HG03354 (cell line): ENCODE results near the gene GALNT2.

Experiments used
- ATAC-seq: cut with Tn5 transposase; IDR thresholded peaks from one replicate; pipeline ENCODE4 v1.9.1; 2021; ENCODE audit warnings: mild to moderate bottlenecking; ENCODE audit not compliant: unreplicated experiment, poor library complexity, severe bottlenecking

GALNT2 gene

DNA sequence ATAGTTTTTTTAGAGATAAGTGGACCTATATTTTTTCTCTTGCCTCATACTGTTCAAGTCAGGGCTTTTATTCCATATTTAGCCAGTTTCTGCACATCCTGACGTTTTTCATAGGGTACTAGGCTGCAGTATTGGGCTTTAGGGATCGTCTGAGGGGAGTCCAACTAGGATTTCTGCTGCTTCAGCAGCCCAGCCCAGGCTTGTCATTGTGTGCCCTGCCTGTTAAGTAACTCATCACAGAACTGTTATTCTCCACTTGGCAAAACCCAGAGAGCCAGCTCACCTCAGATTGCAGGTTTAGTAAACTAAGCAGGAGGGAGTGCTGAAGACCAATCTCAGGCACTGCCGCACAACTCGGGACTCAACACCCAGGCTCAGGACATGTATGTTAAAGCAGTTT, 2.8 kb downstream of the GALNT2 start:
- no peak for ATAC-seq

- no peak for ATAC-seq
Observed at GRCh38 chr1:230070321-230071208, 3.5 kb downstream of the GALNT2 start.

GRCh38 chr1:230071316-230071715, 4.3 kb downstream of the GALNT2 start:
- ATAC-seq: no peak

- ATAC-seq: no peak
Observed at GRCh38 chr1:230072296-230072695, 5.3 kb downstream of the GALNT2 start.

- ATAC-seq: no peak
Observed at GRCh38 chr1:230072866-230073265, 5.8 kb downstream of the GALNT2 start.

GRCh38 chr1:230073371-230074035, 6.5 kb downstream of the GALNT2 start:
- ATAC-seq: no peak

- no peak for ATAC-seq
Observed at GRCh38 chr1:230074270-230074669, 7.2 kb downstream of the GALNT2 start.

DNA sequence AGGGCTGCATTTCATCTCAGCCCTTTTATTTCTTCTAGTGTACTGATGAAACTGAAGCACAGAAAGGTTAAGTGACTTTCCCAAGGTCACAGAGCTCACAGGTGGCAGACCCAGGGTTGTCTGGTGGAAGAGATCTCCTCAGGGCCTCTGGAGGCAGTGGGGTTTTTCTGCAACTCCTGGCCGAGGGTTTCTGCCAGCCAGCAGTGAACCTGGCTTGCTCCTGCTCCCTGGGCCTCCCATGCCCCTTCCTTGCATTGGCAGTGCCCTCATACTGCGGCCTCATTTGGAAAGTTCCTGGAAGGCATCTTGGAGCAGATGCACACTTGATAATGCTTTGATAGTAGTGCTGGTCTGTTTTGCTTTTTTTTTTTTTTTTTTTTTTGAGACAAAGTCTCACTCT, 7.7 kb downstream of the GALNT2 start:
- no peak for ATAC-seq

- ATAC-seq: no peak
Observed at GRCh38 chr1:230076121-230076520, 9.1 kb downstream of the GALNT2 start.

DNA sequence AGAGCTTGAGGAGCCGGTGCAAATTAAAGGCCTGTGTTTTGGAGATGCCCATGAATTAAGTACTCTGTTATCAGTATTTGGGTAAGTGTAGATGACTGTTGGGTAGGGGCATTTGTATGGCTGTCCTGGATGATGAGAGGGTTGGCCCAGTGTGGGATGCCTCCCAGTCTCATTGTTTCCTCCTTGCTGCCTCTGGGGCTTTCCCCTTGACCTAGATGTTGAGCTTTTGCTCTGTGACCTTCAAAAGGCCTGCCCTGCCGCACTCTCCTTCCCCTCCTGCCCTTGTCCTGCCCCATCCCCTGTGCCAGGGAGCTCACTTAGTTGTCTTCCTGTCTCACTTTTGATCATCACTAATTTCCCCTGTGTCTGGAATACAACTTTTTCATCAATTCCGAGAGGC, 10.0 kb downstream of the GALNT2 start:
- ATAC-seq: no peak

- ATAC-seq: no peak
Observed at GRCh38 chr1:230077436-230078213, 10.6 kb downstream of the GALNT2 start.

- ATAC-seq: no peak
Observed at GRCh38 chr1:230079199-230080024, 12.4 kb downstream of the GALNT2 start.

DNA sequence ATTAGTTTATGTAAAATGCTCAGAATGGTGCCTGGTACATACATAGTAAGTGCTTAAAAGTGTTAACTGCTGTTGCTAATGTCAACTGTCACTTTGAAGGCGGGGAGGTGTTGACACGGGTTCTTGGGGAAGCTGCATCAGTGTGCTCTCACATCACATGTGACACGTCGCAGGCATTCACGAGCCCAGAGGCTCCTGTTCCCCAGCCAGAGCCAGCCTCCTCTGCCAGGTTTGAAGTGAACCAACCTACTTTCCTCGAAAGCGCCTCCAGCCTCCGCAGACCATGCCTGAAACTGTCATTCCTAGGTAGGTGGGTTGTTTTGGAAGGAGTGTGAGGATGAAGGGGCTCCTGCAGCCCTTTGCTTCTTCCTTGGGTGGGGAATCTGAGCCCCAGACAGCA, 13.8 kb downstream of the GALNT2 start:
- ATAC-seq: no peak

DNA sequence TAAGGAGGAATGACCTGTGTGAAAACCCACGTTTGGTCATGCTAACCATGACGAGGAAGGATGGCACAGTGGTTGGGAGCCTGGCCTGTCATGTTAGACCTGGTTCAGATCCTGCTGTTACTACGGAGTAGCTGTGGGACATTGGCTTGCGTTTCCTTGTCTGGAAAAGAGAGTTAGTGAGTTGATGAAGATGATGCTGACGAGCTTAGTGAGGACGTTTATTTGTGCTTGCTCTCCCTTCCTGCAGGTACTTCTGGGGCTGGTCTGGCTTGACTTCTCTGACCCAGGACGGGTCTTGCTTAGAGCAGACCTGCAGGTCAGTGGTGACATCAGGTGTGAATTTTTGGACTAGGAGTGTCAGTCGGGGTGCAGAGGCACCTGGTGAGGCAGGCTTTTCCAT, 14.7 kb downstream of the GALNT2 start:
- no peak for ATAC-seq

DNA sequence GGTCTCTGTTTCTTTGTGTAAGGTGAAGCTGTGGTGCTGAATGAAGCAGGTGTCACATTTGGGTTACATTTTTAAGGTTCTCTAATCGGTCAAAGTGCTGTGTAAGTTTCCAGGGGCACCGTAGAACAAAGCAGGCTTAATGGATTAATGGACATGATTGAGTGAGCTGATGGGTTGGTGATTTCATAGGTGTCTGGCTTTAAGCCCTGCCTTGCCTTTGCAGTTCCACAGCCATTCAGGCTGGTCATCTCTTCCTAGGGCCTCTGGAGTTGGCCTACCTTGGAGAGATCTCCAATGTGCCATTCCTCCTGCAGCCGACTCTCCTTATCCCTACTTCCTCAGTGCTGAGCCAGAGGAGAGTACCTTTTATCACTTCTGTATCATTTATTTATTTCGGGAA, 15.2 kb downstream of the GALNT2 start:
- ATAC-seq: no peak

GRCh38 chr1:230083053-230083452, 16.0 kb downstream of the GALNT2 start:
- ATAC-seq: no peak

DNA sequence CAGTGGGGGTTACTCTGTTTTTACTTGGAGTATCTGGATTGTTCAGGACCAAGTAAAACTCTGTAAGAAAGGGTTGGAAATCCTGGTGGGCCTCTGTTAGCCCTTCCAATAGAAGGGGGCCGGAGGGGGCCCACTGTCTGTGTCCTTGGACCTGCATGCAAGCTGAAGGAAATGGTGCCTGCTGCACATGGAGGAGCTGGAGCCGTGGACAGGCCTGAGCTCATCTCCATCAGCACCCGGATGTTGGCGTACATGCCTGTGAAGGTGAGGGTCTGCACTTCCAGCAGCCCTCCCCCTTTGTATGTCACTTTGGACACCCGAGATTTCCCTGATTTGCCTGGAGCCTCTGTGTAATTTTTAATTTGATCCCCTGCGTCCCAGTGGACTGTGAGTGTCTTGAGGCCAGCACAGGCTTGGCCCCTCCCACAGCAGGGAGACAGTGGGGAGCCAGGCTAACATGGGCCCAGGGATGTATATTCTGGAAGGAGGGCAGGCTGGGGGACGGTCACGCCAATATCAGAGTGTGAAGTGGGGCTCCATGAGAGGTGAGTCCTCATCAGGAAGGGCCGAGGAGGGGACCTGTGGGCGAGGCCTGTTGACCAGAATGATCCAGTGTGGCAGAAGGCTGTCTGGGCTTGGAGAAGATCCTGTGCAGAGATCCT, 16.8 kb downstream of the GALNT2 start:
- no peak for ATAC-seq

GRCh38 chr1:230084408-230085177, 17.6 kb downstream of the GALNT2 start:
- no peak for ATAC-seq

- ATAC-seq: no peak
Observed at GRCh38 chr1:230085178-230085515, 18.1 kb downstream of the GALNT2 start.
